HFFc6 (cell line): Measurements from ENCODE around the gene GABRE. TPM values are rescaled to one million over a fixed set of nuclear protein-coding genes. Genes with fewer than 3 reads are reported as not detected.
"Not testable (repeated sequence)": the region's sequence is repeated elsewhere in the genome, so short reads cannot be mapped to it uniquely, and the experiment has no call there.

ENCODE experiments used
- DNase-seq: peaks from one replicate; pipeline ENCODE4 v3.0.0-alpha.2; 2018
- H3K27ac Mint-ChIP-seq: 2 replicates; pipeline ENCODE4 v1.8.0; 2020; ENCODE audit warnings: mild to moderate bottlenecking, mixed read lengths
- H3K27me3 Mint-ChIP-seq: 2 replicates; pipeline ENCODE4 v1.8.0; 2021; ENCODE audit warnings: mild to moderate bottlenecking, moderate library complexity, mixed read lengths; ENCODE audit not compliant: insufficient read depth
- H3K36me3 Mint-ChIP-seq: 2 replicates; pipeline ENCODE4 v1.8.0; 2021; ENCODE audit warnings: low read depth, mixed read lengths
- H3K4me1 Mint-ChIP-seq: 2 replicates; pipeline ENCODE4 v1.8.0; 2020; ENCODE audit warnings: low read depth, mixed read lengths
- H3K4me3 Mint-ChIP-seq: 2 replicates; pipeline ENCODE4 v1.8.0; 2020; ENCODE audit warnings: mild to moderate bottlenecking, moderate library complexity, mixed read lengths
- H3K9me3 Mint-ChIP-seq: 2 replicates; pipeline ENCODE4 v1.8.0; 2020; ENCODE audit warnings: mild to moderate bottlenecking, mixed read lengths
- microRNA-seq: library from miRNA; unstranded; fragments of <30 nt; microRNA quantifications from one replicate; pipeline ENCODE4, GENCODE V29; 2019
- total RNA-seq, 6 experiments: library from RNA; stranded (reverse); fragmentation: NEBNext Ultra II Directional; extraction: Animal tissue kit (Norgen Biotek cat#: 25700); gene quantifications; 2 replicates in 1 of 6; 3 replicates in 5 of 6; pipeline ENCODE4 v1.2.3, GENCODE V29; 2021
- TF ChIP-seq, protein P1 (sequence below): fragments of 200-600 bp; sonication (generic); IDR thresholded peaks from 2 replicates; pipeline ENCODE4 v1.5.0; 2021; ENCODE audit warnings: antibody characterized with exemption, mild to moderate bottlenecking

GABRE gene
- total RNA-seq, 6 experiments from 2014 or later: 0.24 to 1.7 (median 0.71) TPM

DNA sequence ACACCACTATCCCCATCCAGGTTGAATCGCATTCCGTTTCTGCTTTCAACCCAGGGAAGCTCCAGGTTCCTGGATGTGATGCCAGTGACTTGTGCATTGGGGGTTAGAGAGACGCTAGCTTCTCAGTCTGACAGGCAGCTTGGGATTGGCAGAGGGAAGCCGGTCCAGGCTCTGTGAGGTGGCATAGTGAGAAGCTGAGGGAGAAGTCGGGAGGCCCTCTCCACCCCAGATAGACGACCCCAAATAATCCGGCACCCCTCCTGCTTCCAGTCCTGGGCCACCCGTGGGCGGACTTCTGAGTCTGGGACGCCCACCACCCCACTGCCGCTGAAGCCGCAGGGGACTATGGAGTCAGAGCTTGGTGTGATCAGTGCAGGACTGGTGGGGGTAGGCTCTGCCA is 54.4 kb downstream of the GABRE start:
- TF ChIP-seq, protein P1, sequence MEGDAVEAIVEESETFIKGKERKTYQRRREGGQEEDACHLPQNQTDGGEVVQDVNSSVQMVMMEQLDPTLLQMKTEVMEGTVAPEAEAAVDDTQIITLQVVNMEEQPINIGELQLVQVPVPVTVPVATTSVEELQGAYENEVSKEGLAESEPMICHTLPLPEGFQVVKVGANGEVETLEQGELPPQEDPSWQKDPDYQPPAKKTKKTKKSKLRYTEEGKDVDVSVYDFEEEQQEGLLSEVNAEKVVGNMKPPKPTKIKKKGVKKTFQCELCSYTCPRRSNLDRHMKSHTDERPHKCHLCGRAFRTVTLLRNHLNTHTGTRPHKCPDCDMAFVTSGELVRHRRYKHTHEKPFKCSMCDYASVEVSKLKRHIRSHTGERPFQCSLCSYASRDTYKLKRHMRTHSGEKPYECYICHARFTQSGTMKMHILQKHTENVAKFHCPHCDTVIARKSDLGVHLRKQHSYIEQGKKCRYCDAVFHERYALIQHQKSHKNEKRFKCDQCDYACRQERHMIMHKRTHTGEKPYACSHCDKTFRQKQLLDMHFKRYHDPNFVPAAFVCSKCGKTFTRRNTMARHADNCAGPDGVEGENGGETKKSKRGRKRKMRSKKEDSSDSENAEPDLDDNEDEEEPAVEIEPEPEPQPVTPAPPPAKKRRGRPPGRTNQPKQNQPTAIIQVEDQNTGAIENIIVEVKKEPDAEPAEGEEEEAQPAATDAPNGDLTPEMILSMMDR: no peak
- H3K9me3 Mint-ChIP-seq: no peaks in the 10 kb centered on the region
- H3K36me3 Mint-ChIP-seq: no peaks in the 10 kb centered on the region
- H3K4me3 Mint-ChIP-seq: no peak overlapping the region
- no peaks in the 10 kb centered on the region for H3K4me1 Mint-ChIP-seq
- DNase-seq: no peak
- H3K27ac Mint-ChIP-seq: no peak overlapping the region
- peaks cover 2% of the 10 kb centered on the region; the same call in 1 of the 2 replicates for H3K27me3 Mint-ChIP-seq

DNA sequence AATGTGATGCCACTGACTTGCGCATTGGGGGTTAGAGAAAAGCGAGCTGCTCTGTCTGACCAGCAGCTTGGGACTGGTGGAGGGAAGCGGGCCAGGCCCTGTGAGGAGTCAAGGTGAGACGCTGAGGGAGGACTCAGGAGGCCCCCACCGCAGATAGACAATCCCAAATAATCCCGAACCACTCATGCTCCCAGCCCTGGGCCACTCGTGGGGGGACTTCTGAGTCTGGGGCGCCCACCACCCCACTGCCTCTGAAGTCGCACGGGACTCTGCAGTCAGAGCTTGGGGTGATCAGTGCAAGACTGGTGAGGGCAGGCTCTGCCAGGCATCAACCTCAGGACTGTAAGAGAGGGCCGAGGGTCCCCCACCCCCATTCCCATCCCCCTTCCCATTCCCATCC is 54.9 kb downstream of the GABRE start:
- H3K27me3 Mint-ChIP-seq: no peaks in the 10 kb centered on the region
- no peaks in the 10 kb centered on the region for H3K9me3 Mint-ChIP-seq
- H3K36me3 Mint-ChIP-seq: no peaks in the 10 kb centered on the region
- TF ChIP-seq, protein P1: no peak
- no peak overlapping the region for H3K27ac Mint-ChIP-seq
- no peaks in the 10 kb centered on the region for H3K4me1 Mint-ChIP-seq
- no peak overlapping the region for H3K4me3 Mint-ChIP-seq
- no peak for DNase-seq

DNA sequence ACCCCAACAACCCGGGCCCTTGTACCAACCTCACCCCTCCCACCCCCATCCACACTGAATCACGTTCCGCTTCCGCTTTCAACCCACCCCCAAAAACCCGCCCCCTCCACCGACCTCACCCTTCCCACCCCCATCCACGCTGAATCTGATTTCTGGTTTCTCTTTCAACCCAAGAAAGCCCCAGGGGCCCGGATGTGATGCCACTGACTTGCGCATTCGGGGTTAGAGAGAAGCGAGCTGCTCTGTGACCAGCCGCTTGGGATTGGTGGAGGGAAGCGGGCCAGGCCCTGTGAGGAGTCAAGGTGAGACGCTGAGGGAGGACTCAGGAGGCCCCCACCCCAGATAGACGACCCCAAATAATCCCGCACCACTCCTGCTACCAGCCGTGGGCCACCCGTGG is 55.7 kb downstream of the GABRE start:
- H3K36me3 Mint-ChIP-seq, H3K4me1 Mint-ChIP-seq, DNase-seq, H3K27me3 Mint-ChIP-seq, H3K9me3 Mint-ChIP-seq, H3K27ac Mint-ChIP-seq, H3K4me3 Mint-ChIP-seq: not testable (repeated sequence)

DNA sequence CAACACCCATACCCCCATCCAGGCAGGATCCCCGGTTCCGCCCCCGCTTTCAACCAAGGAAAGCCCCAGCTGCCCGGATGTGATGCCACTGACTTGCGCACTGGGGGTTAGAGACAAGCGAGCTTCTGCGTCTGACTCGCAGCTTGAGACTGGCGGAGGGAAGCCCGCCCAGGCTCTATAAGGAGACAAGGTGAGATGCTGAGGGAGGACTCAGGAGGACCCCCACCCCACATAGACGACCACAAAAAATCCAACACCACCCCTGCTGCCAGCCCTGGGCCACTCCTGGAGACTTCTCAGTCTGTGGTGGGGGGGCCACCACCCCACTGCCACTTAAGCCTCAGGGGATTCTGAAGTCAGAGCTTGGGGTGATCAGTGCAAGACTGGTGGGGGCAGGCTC is 61.7 kb downstream of the GABRE start, which contains the start of gene MAGEA4:
TSS of gene MAGEA4 (plus strand) at position 110 of the 400 bp plus-strand sequence. CDS start 10,776 bp downstream, outside the sequence.
- no peak within 1 kb of the TSS for H3K4me3 Mint-ChIP-seq
- no peaks in the 10 kb centered on the region for H3K9me3 Mint-ChIP-seq
- no peaks in the 10 kb centered on the region for H3K36me3 Mint-ChIP-seq
- peaks cover 2% of the 10 kb centered on the region; the same call in 1 of the 2 replicates for H3K27me3 Mint-ChIP-seq
- DNase-seq: no peak
- H3K4me1 Mint-ChIP-seq: no peaks in the 10 kb centered on the region
- H3K27ac Mint-ChIP-seq: no peak within 1 kb of the TSS
- TF ChIP-seq, protein P1: no peak

DNA sequence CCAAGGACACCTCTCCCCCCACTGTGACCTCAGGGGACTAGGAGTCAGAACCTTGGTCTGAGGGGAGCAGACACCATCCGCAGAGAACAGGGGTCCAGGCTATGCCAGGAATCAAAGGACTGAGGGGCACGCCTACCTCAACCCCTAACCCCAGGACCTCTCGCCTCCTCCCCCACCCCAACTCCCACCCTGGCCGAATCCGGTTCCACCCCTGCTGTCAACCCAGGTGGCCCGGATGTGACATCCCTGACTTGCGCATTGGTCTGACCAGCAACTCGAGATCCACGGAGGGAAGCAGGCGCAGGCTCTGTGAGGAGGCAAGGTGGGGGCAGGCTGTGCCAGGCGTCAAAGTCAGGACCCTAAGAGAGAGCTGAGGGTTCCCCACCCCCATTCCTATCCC is 62.3 kb downstream of the GABRE start:
- Mint-ChIP-seq H3K9me3 (no peaks in the 10 kb centered on the region), H3K27ac (no peak overlapping the region), H3K36me3 (no peaks in the 10 kb centered on the region), H3K4me1 (no peaks in the 10 kb centered on the region), H3K27me3 (peaks cover 2% of the 10 kb centered on the region; the same call in 1 of the 2 replicates), H3K4me3 (no peak overlapping the region)
- TF ChIP-seq, protein P1: no peak
- DNase-seq: no peak

DNA sequence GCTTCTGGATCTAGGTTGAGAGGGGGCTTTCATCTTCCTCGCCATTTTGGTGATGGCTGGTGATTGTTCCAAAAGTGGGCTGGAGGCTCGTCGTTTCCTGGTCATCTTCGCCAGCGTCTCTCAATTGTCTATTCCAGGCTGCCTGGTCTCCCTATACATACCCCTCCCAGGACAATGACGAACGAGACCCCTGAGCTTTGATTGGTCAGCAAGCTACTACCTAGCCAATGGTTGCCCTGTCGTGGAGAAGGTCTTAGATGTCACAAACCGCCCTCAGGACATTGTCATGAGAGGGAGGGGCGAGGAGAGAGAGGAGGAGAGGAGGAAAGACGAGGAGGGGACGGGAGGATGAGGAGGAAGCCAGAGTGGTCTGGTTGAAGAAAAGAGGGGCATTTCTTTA is 69.5 kb downstream of the GABRE start:
- no peak overlapping the region for H3K27ac Mint-ChIP-seq
- no peak overlapping the region for H3K4me3 Mint-ChIP-seq
- H3K27me3 Mint-ChIP-seq: no peaks in the 10 kb centered on the region; the same call in 1 of the 2 replicates
- H3K36me3 Mint-ChIP-seq: no peaks in the 10 kb centered on the region
- TF ChIP-seq, protein P1: no peak
- DNase-seq: no peak
- H3K9me3 Mint-ChIP-seq: no peaks in the 10 kb centered on the region
- H3K4me1 Mint-ChIP-seq: peaks cover 14% of the 10 kb centered on the region; the same call in 1 of the 2 replicates

Small RNA genes within 50 kb of the gene (microRNA-seq; reads per million reads assigned to microRNA genes)
- gene MIR224: 307 reads per million, percentile 62 among the genes with 10 or more reads in this experiment
- 143 reads per million, percentile 53 among the genes with 10 or more reads in this experiment for gene MIR452

Other genes starting within 250 kb of the GABRE start
- gene CNGA2, start 239.9 kb downstream of the GABRE start, total RNA-seq: not detected
- gene MAGEA4, start 61.8 kb downstream of the GABRE start, total RNA-seq: not detected
- not detected for gene MAGEA10, start 163.9 kb upstream of the GABRE start, total RNA-seq